HepG2 (cell line): ENCODE results near the gene VSX1. TPM values are rescaled to one million over a fixed set of nuclear protein-coding genes. Genes with fewer than 3 reads are reported as not detected.

Experiments
- CHD2 ChIP-seq: IDR thresholded peaks from 2 replicates; pipeline ENCODE4 v1.6.1; 2011; ENCODE audit warnings: low read depth, low read length, improper control_type of control experiment
- HIVEP1 ChIP-seq: sonication (generic); formaldehyde crosslinking; IDR thresholded peaks from 2 replicates; pipeline ENCODE4 v1.4.0; 2020; ENCODE audit warnings: mild to moderate bottlenecking, missing genetic modification reagents
- HNF4G ChIP-seq, 2 experiments: sonication (generic) in 1 of 2; formaldehyde crosslinking in 1 of 2; IDR thresholded peaks; 2 replicates each; pipeline versions ENCODE4 v1.4.0 to v1.6.1; 2011 to 2020; ENCODE audit warnings: borderline replicate concordance in 2 of 2, low read depth in 2 of 2, mild to moderate bottlenecking in 2 of 2, low read length in 1 of 2, missing genetic modification reagents in 1 of 2, moderate library complexity in 1 of 2
- HOXA7 ChIP-seq: sonication (generic); formaldehyde crosslinking; IDR thresholded peaks from 2 replicates; pipeline ENCODE4 v1.8.1; 2022; ENCODE audit warnings: mild to moderate bottlenecking, missing genetic modification reagents, moderate library complexity
- KDM2A ChIP-seq: sonication (generic); formaldehyde crosslinking; IDR thresholded peaks from 2 replicates; pipeline ENCODE4 v1.4.0; 2020; ENCODE audit warnings: low read depth, missing genetic modification reagents, borderline replicate concordance
- LCORL ChIP-seq, 2 experiments: fragments of 450-650 bp in 1 of 2; sonication (generic) in 1 of 2; formaldehyde crosslinking in 1 of 2; IDR thresholded peaks; 2 replicates each; pipeline versions ENCODE4 v1.5.0 to v1.6.1; 2017 to 2020; ENCODE audit warnings: antibody characterized with exemption in 1 of 2, missing genetic modification reagents in 1 of 2
- NFE2L2 ChIP-seq: fragments of 150-350 bp; IDR thresholded peaks from 2 replicates; pipeline ENCODE4 v1.6.1; 2014; ENCODE audit warnings: low read length
- PRDM4 ChIP-seq: sonication (generic); formaldehyde crosslinking; IDR thresholded peaks from 2 replicates; pipeline ENCODE4 v1.9.0; 2021; ENCODE audit warnings: missing genetic modification reagents, borderline replicate concordance
- RFX1 ChIP-seq: fragments of 450-650 bp; IDR thresholded peaks from 2 replicates; pipeline ENCODE4 v1.6.1; 2017
- SOX13 ChIP-seq, 3 experiments: fragments of 450-650 bp in 1 of 3; sonication (generic) in 1 of 3; formaldehyde crosslinking in 1 of 3; IDR thresholded peaks in 2 of 3; conservative IDR thresholded peaks in 1 of 3; 2 replicates each; pipeline versions ENCODE4 v1.5.0 to v1.6.1; 2016 to 2020; ENCODE audit warnings: antibody characterized with exemption in 1 of 3, mild to moderate bottlenecking in 1 of 3, missing compliant biosample characterization in 1 of 3, missing genetic modification reagents in 1 of 3, moderate library complexity in 1 of 3
- SOX5 ChIP-seq: IDR thresholded peaks from 2 replicates; pipeline ENCODE4 v1.6.1; 2016; ENCODE audit warnings: borderline replicate concordance
- SP2 ChIP-seq: sonication (generic); formaldehyde crosslinking; IDR thresholded peaks from 2 replicates; pipeline ENCODE4 v1.5.1; 2020; ENCODE audit warnings: mild to moderate bottlenecking, missing genetic modification reagents
- ZNF17 ChIP-seq: sonication (generic); formaldehyde crosslinking; IDR thresholded peaks from 2 replicates; pipeline ENCODE4 v1.5.0; 2020; ENCODE audit warnings: mild to moderate bottlenecking, missing genetic modification reagents
- ZNF274 ChIP-seq: sonication (generic); formaldehyde crosslinking; IDR thresholded peaks from 2 replicates; pipeline ENCODE4 v1.5.1; 2020; ENCODE audit warnings: mild to moderate bottlenecking, missing genetic modification reagents
- ZNF3 ChIP-seq: IDR thresholded peaks from 2 replicates; pipeline ENCODE4 v1.7.0; 2017; ENCODE audit warnings: inconsistent platforms
- ZNF318 ChIP-seq: sonication (generic); formaldehyde crosslinking; IDR thresholded peaks from 2 replicates; pipeline ENCODE4 v1.4.0; 2020; ENCODE audit warnings: mild to moderate bottlenecking, missing genetic modification reagents
- ZNF326 ChIP-seq: sonication (generic); formaldehyde crosslinking; IDR thresholded peaks from 2 replicates; pipeline ENCODE4 v1.4.0; 2020; ENCODE audit warnings: missing genetic modification reagents, borderline replicate concordance
- ZNF850 ChIP-seq: sonication (generic); formaldehyde crosslinking; conservative IDR thresholded peaks from 2 replicates; pipeline ENCODE4 v1.9.0; 2021; ENCODE audit warnings: mild to moderate bottlenecking, missing genetic modification reagents
- polyA plus RNA-seq, 8 experiments: library from polyadenylated mRNA; depleted of rRNA in 3 of 8; stranded (reverse) in 7 of 8; unstranded in 1 of 8; fragments of >200 nt; fragmentation: Illumina TruSeq in 4 of 8; extraction: Trizol in 4 of 8; gene quantifications; 2 replicates each; pipeline versions ENCODE4 v1.2.1 to v1.2.3, GENCODE V29; 2011 to 2016; ENCODE audit warnings: low read depth in 4 of 8, missing spikeins in 1 of 8, mixed read lengths in 1 of 8; ENCODE audit not compliant: insufficient read depth in 1 of 8
- total RNA-seq, 5 experiments: library from RNA; depleted of rRNA; stranded (reverse); fragments of >200 nt; fragmentation: Illumina TruSeq; extraction: Trizol; gene quantifications; 2 replicates each; pipeline ENCODE4 v1.2.3, GENCODE V29; 2016; ENCODE audit warnings: low read depth in 1 of 5

Gene VSX1
- total and polyA plus RNA-seq, 2 of the 13 experiments (the other 11 are each of a cell fraction or from before 2014, with no cell fraction given): 0.04 TPM; not detected in 1

- no peak for TF ChIP-seq ZNF318 (CRISPR knock-in tag)
- no peak for TF ChIP-seq RFX1
- 0 out of 2 replicates have a peak, but pooled peaks have one; percentile 56 for TF ChIP-seq KDM2A
- TF ChIP-seq SOX13 (IDR thresholded peaks at IDR 0.05): 0 out of 2 replicates have a peak, but pooled peaks have one; percentile 15
- peak in 1 of 2 experiments; percentile 89; a peak in 2 of 4 replicates for TF ChIP-seq SOX13 (CRISPR knock-in tag; conservative IDR thresholded peaks at IDR 0.05 in 1 of 2, IDR thresholded peaks at IDR 0.05 in 1 of 2)
- TF ChIP-seq NFE2L2: no peak
- no peak for TF ChIP-seq ZNF3 (CRISPR knock-in tag)
- TF ChIP-seq HNF4G (IDR thresholded peaks at IDR 0.05; ENCODE audit: borderline replicate concordance, low read depth, low read length): peak; percentile 44; the same call in 1 of the 2 replicates
- TF ChIP-seq HNF4G (CRISPR knock-in tag; IDR thresholded peaks at IDR 0.05; ENCODE audit: borderline replicate concordance, low read depth): no peak
- TF ChIP-seq HIVEP1: no peak; the same call in 1 of the 2 replicates
- TF ChIP-seq SOX5 (CRISPR knock-in tag): peak; percentile 74; the same call in 1 of the 2 replicates
- no peak for TF ChIP-seq ZNF274 (CRISPR knock-in tag)
- TF ChIP-seq ZNF326 (CRISPR knock-in tag): no peak
- no peak for TF ChIP-seq PRDM4 (CRISPR knock-in tag)
- no peak for TF ChIP-seq SP2 (CRISPR knock-in tag)
- TF ChIP-seq ZNF17 (CRISPR knock-in tag): no peak
- no peak for TF ChIP-seq CHD2
- no peak for TF ChIP-seq LCORL (IDR thresholded peaks at IDR 0.05)
- TF ChIP-seq LCORL (CRISPR knock-in tag; IDR thresholded peaks at IDR 0.05): 0 out of 2 replicates have a peak, but pooled peaks have one; percentile 44
- TF ChIP-seq HOXA7: no peak
- no peak for TF ChIP-seq ZNF850 (CRISPR knock-in tag)
These were observed 49.3 kb downstream of the VSX1 start (continued) for GRCh38 chr20:25032478-25033264.
